Liver (tissue), 9 donors: Measurements from ENCODE around the gene SMAD7. TPM values are rescaled to one million over a fixed set of nuclear protein-coding genes. Genes with fewer than 3 reads are reported as not detected.

Experiments
- DNase-seq: peaks from one replicate; pipeline ENCODE4 v3.0.0-alpha.2; 2017; ENCODE audit warnings: low spot score
- H3K27ac ChIP-seq, 2 donors: one replicate each; pipeline ENCODE4 v1.7.0; 2013; ENCODE audit warnings: inconsistent platforms in 2 of 2, low read length in 2 of 2, control low read depth in 1 of 2, low read depth in 1 of 2, mild to moderate bottlenecking in 1 of 2
- H3K27me3 ChIP-seq, 4 donors: one replicate each; pipeline versions ENCODE4 v1.6.1 to v1.7.0; 2013; ENCODE audit warnings: low read length in 3 of 4, inconsistent platforms in 1 of 4, mild to moderate bottlenecking in 1 of 4, moderate library complexity in 1 of 4; ENCODE audit not compliant: control insufficient read depth in 4 of 4, insufficient read depth in 4 of 4
- H3K36me3 ChIP-seq, 4 donors: one replicate each; pipeline versions ENCODE4 v1.6.1 to v1.7.0; 2013; ENCODE audit warnings: low read length in 3 of 4, mild to moderate bottlenecking in 3 of 4, low read depth in 1 of 4, moderate library complexity in 1 of 4; ENCODE audit not compliant: control insufficient read depth in 4 of 4, insufficient read depth in 3 of 4
- H3K4me1 ChIP-seq, 4 donors: one replicate each; pipeline versions ENCODE4 v1.6.1 to v1.7.0; 2013; ENCODE audit warnings: low read length in 3 of 4, mild to moderate bottlenecking in 3 of 4, moderate library complexity in 1 of 4; ENCODE audit not compliant: control insufficient read depth in 4 of 4, insufficient read depth in 4 of 4
- H3K4me3 ChIP-seq, 3 donors: one replicate each; pipeline versions ENCODE4 v1.6.1 to v1.7.0; 2013; ENCODE audit warnings: low read length in 3 of 3, control low read depth in 1 of 3, low read depth in 1 of 3, mild to moderate bottlenecking in 1 of 3
- H3K9ac ChIP-seq, 2 donors: one replicate each; pipeline ENCODE4 v1.7.0; 2013; ENCODE audit warnings: low read length in 2 of 2, mild to moderate bottlenecking in 2 of 2, moderate library complexity in 2 of 2, control low read depth in 1 of 2, low read depth in 1 of 2
- H3K9me3 ChIP-seq, 4 donors: one replicate each; pipeline versions ENCODE4 v1.6.1 to v1.7.0; 2013; ENCODE audit warnings: low read length in 3 of 4; ENCODE audit not compliant: control insufficient read depth in 4 of 4
- EGR1 ChIP-seq, 2 donors: IDR thresholded peaks; 2 replicates each; pipeline ENCODE4 v1.6.1; 2016 to 2018; ENCODE audit warnings: antibody characterized with exemption in 2 of 2, low read depth in 2 of 2
- FOXA1 ChIP-seq: IDR thresholded peaks from 2 replicates; pipeline ENCODE4 v1.6.1; 2016; ENCODE audit warnings: antibody characterized with exemption
- FOXA2 ChIP-seq: IDR thresholded peaks from 2 replicates; pipeline ENCODE4 v1.6.1; 2016; ENCODE audit warnings: antibody characterized with exemption
- GABPA ChIP-seq, 2 donors: IDR thresholded peaks in 1 of 2; conservative IDR thresholded peaks in 1 of 2; 2 replicates each; pipeline ENCODE4 v1.6.1; 2016; ENCODE audit warnings: antibody characterized with exemption in 2 of 2, mild to moderate bottlenecking in 1 of 2, moderate library complexity in 1 of 2
- HNF4A ChIP-seq, 2 donors: conservative IDR thresholded peaks; 2 replicates each; pipeline ENCODE4 v1.6.1; 2016; ENCODE audit warnings: antibody characterized with exemption in 2 of 2, mild to moderate bottlenecking in 2 of 2
- HNF4G ChIP-seq: IDR thresholded peaks from 2 replicates; pipeline ENCODE4 v1.6.1; 2016; ENCODE audit warnings: antibody characterized with exemption
- JUND ChIP-seq, 2 donors: IDR thresholded peaks; 2 replicates each; pipeline ENCODE4 v1.6.1; 2016; ENCODE audit warnings: antibody characterized with exemption in 2 of 2
- NR2F2 ChIP-seq: IDR thresholded peaks from 2 replicates; pipeline ENCODE4 v1.6.1; 2016; ENCODE audit warnings: antibody characterized with exemption
- RAD21 ChIP-seq, 2 donors: IDR thresholded peaks; 2 replicates each; pipeline ENCODE4 v1.6.1; 2016; ENCODE audit warnings: antibody characterized with exemption in 2 of 2, mild to moderate bottlenecking in 2 of 2
- RXRA ChIP-seq, 2 donors: IDR thresholded peaks; 2 replicates each; pipeline ENCODE4 v1.6.1; 2017 to 2018; ENCODE audit warnings: antibody characterized with exemption in 2 of 2, mild to moderate bottlenecking in 1 of 2
- SP1 ChIP-seq: IDR thresholded peaks from 2 replicates; pipeline ENCODE4 v1.6.1; 2018; ENCODE audit warnings: antibody characterized with exemption, mild to moderate bottlenecking
- TAF1 ChIP-seq: conservative IDR thresholded peaks from 2 replicates; pipeline ENCODE4 v1.6.1; 2016; ENCODE audit warnings: antibody characterized with exemption, mild to moderate bottlenecking
- WGBS: extraction: QIAGEN DNeasy Blood & Tissue Kit; methylation state at CpG from one replicate; pipeline ENCODE4 v1.1.7; 2013; 5-methylcytosine and 5-hydroxymethylcytosine counted together
- polyA plus RNA-seq, 2 donors: library from polyadenylated mRNA; stranded (reverse) in 1 of 2; unstranded in 1 of 2; fragments of 200-250 nt in 1 of 2; fragments of >200 nt in 1 of 2; fragmentation: Nextera tagmentation in 1 of 2; extraction: Ambion mirVana in 1 of 2; gene quantifications; one replicate each; pipeline versions ENCODE4 v1.2.1 to v1.2.3, GENCODE V29; 2013 to 2015
- total RNA-seq, 2 donors: library from RNA; depleted of rRNA; stranded (reverse); fragments of >200 nt; gene quantifications; one replicate each; pipeline ENCODE4 v1.2.3, GENCODE V29; 2014
- TF ChIP-seq, protein P1 (sequence below): IDR thresholded peaks from 2 replicates; pipeline ENCODE4 v1.6.1; 2016; ENCODE audit warnings: antibody characterized with exemption
- TF ChIP-seq, protein P2 (sequence below): IDR thresholded peaks from 2 replicates; pipeline ENCODE4 v1.6.1; 2016; ENCODE audit warnings: antibody characterized with exemption, mild to moderate bottlenecking
- TF ChIP-seq, protein P3 (sequence below): IDR thresholded peaks from 2 replicates; pipeline ENCODE4 v1.6.1; 2016; ENCODE audit warnings: antibody characterized with exemption
- TF ChIP-seq, protein P4 (sequence below): fragments of 150-350 bp; IDR thresholded peaks from 2 replicates; pipeline ENCODE4 v1.5.1; 2017; ENCODE audit warnings: improper control_type of control experiment, low read depth, low read length; ENCODE audit not compliant: missing input control
- donor health status: healthy.
- donor health status: healthy.
- donor health status: healthy.
- donor health status: healthy.
- donor health status: healthy.

SMAD7 gene
- total and polyA plus RNA-seq, 4 donors, result 3.2 to 11.8 (median 10.1) TPM

DNA sequence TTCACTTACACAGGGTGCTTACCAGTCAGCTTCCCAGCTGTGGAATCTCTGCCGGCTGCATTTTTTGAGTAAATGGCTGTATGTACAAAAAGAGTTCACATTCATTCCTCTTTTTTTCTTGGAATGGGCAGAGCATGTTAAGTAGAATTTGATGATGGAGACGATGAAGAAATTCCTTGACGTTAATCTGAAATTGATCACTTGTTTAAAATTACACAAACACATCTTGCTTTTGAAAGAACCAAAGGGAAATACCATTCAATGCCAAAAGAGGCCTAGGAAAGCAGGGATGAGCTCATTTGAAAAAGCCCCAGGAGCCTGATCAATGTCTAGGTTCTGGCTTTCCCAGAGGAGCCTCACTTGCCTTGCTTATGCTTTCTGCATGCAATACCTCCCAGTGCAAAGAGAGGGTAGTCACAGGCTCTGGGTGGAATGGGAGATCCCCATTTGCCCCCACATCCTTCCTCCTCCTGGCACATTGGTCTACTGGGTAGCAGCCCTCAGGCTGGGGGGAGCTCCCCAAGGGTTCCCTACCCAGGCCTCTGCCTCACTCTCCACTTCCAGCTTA lies 12.3 kb upstream of the SMAD7 start:
- no peak for DNase-seq
- TF ChIP-seq EGR1 (IDR thresholded peaks at IDR 0.05; ENCODE audit: low read depth in 2 of 2) (no peak), HNF4G (no peak), FOXA1 (no peak), RXRA (IDR thresholded peaks at IDR 0.05) (no peak), FOXA2 (no peak), RAD21 (IDR thresholded peaks at IDR 0.05) (no peak)
- Histone ChIP-seq H3K4me1 (no peaks in the 10 kb centered on the region), H3K27ac (no peak overlapping the region), H3K4me3 (no peak overlapping the region), H3K9ac (no peak overlapping the region), H3K27me3 (no peaks in the 10 kb centered on the region), H3K36me3 (no peaks in the 10 kb centered on the region), H3K9me3 (no peaks in the 10 kb centered on the region)
- 85% methylated on average over 3 of the region's 3 CpGs for WGBS

DNA sequence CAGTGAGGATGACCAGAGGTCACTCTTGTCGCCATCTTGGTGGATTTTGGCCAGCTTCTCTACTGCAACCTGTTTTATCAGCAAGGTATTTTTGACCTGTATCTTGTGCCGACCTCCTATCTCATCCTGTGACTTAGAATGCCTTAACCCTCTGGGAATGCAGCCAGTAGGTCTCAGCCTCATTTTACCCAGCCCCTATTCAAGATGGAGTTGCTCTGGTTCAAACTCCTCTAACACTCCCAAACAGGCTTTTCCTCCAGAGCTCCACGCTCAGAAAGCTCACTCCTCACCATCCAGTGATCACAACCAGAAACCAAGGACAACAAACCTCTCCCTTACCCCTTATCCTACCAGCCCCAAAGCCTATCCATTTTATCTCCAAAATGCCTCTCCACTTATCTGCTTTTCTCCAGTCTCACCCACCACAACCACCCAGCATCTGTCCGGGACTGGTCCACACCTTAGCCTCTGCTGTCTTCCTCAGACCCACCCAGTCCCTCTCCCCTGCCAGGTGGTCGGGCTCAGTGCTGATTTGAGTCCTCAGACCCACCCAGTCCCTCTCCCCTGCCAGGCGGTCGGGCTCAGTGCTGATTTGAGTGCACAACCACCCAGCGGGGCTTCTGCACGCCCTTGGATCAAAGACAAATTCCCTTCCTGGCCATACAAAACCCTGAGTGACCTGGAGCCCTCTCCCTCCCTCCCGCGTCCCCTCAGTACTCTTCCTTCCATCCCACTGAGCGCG lies 11.7 kb upstream of the SMAD7 start:
- no peaks in the 10 kb centered on the region for H3K9me3 ChIP-seq
- H3K36me3 ChIP-seq, result no peaks in the 10 kb centered on the region
- WGBS, result 94% methylated on average over 13 of the region's 13 CpGs
- H3K4me3 ChIP-seq, result no peak overlapping the region
- DNase-seq, result no peak
- no peaks in the 10 kb centered on the region for H3K27me3 ChIP-seq
- no peak overlapping the region for H3K9ac ChIP-seq
- H3K4me1 ChIP-seq, result no peaks in the 10 kb centered on the region
- no peak for TF ChIP-seq HNF4A (conservative IDR thresholded peaks at IDR 0.05)
- TF ChIP-seq, protein P1, sequence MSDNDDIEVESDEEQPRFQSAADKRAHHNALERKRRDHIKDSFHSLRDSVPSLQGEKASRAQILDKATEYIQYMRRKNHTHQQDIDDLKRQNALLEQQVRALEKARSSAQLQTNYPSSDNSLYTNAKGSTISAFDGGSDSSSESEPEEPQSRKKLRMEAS, result no peak
- TF ChIP-seq TAF1, result no peak
- TF ChIP-seq, protein P2, sequence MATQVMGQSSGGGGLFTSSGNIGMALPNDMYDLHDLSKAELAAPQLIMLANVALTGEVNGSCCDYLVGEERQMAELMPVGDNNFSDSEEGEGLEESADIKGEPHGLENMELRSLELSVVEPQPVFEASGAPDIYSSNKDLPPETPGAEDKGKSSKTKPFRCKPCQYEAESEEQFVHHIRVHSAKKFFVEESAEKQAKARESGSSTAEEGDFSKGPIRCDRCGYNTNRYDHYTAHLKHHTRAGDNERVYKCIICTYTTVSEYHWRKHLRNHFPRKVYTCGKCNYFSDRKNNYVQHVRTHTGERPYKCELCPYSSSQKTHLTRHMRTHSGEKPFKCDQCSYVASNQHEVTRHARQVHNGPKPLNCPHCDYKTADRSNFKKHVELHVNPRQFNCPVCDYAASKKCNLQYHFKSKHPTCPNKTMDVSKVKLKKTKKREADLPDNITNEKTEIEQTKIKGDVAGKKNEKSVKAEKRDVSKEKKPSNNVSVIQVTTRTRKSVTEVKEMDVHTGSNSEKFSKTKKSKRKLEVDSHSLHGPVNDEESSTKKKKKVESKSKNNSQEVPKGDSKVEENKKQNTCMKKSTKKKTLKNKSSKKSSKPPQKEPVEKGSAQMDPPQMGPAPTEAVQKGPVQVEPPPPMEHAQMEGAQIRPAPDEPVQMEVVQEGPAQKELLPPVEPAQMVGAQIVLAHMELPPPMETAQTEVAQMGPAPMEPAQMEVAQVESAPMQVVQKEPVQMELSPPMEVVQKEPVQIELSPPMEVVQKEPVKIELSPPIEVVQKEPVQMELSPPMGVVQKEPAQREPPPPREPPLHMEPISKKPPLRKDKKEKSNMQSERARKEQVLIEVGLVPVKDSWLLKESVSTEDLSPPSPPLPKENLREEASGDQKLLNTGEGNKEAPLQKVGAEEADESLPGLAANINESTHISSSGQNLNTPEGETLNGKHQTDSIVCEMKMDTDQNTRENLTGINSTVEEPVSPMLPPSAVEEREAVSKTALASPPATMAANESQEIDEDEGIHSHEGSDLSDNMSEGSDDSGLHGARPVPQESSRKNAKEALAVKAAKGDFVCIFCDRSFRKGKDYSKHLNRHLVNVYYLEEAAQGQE, result no peak
- TF ChIP-seq, protein P3, sequence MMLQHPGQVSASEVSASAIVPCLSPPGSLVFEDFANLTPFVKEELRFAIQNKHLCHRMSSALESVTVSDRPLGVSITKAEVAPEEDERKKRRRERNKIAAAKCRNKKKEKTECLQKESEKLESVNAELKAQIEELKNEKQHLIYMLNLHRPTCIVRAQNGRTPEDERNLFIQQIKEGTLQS, result no peak
- TF ChIP-seq JUND (IDR thresholded peaks at IDR 0.05), result no peak
- TF ChIP-seq RXRA (IDR thresholded peaks at IDR 0.05), result no peak
- no peak for TF ChIP-seq NR2F2
- H3K27ac ChIP-seq, result no peak overlapping the region

DNA sequence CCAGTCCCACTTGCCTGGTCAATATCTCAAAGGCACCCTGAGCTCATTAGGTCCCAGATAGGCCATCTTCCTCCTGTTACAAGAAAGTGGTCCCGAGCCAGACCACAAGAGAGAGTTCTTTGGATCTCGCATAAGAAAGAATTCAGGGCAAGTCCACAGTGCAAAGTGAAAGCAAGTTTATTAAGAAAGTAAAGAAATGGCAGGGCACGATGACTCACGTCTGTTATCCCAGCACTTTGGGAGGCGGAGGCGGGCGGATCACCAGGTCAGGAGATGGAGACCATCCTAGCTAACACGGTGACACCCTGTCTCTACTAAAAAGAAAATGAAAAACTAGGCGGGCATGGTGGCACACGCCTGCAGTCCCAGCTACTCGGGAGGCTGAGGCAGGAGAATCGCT lies 10.8 kb upstream of the SMAD7 start:
- H3K27me3 ChIP-seq, result no peaks in the 10 kb centered on the region
- WGBS, result 92% methylated on average over 12 of the region's 12 CpGs
- no peak overlapping the region for H3K4me3 ChIP-seq
- H3K9ac ChIP-seq, result no peak overlapping the region
- H3K36me3 ChIP-seq, result no peaks in the 10 kb centered on the region
- no peak overlapping the region for H3K27ac ChIP-seq
- TF ChIP-seq NR2F2 (no peak), FOXA1 (no peak), HNF4A (conservative IDR thresholded peaks at IDR 0.05) (no peak), EGR1 (IDR thresholded peaks at IDR 0.05; ENCODE audit: low read depth in 2 of 2) (no peak), FOXA2 (no peak), SP1 (no peak), RAD21 (IDR thresholded peaks at IDR 0.05) (no peak), GABPA (IDR thresholded peaks at IDR 0.05 in 1 of 2, conservative IDR thresholded peaks at IDR 0.05 in 1 of 2) (no peak)
- TF ChIP-seq, protein P4, sequence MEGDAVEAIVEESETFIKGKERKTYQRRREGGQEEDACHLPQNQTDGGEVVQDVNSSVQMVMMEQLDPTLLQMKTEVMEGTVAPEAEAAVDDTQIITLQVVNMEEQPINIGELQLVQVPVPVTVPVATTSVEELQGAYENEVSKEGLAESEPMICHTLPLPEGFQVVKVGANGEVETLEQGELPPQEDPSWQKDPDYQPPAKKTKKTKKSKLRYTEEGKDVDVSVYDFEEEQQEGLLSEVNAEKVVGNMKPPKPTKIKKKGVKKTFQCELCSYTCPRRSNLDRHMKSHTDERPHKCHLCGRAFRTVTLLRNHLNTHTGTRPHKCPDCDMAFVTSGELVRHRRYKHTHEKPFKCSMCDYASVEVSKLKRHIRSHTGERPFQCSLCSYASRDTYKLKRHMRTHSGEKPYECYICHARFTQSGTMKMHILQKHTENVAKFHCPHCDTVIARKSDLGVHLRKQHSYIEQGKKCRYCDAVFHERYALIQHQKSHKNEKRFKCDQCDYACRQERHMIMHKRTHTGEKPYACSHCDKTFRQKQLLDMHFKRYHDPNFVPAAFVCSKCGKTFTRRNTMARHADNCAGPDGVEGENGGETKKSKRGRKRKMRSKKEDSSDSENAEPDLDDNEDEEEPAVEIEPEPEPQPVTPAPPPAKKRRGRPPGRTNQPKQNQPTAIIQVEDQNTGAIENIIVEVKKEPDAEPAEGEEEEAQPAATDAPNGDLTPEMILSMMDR, result no peak
- TF ChIP-seq, protein P3, result no peak
- TF ChIP-seq, protein P2, result no peak
- H3K4me1 ChIP-seq, result no peaks in the 10 kb centered on the region
- DNase-seq, result no peak
- H3K9me3 ChIP-seq, result no peaks in the 10 kb centered on the region
